CD4-positive, alpha-beta T cell treated with Interleukin-4 for 4 hours (primary cell): ENCODE results near the gene PUM1.
A peak's percentile ranks its signal among the peaks of the same experiment; 100 is the strongest.

Source experiments
- DNase-seq: peaks from one replicate; pipeline ENCODE4 v3.0.0-alpha.2; 2020

The PUM1 gene

DNA sequence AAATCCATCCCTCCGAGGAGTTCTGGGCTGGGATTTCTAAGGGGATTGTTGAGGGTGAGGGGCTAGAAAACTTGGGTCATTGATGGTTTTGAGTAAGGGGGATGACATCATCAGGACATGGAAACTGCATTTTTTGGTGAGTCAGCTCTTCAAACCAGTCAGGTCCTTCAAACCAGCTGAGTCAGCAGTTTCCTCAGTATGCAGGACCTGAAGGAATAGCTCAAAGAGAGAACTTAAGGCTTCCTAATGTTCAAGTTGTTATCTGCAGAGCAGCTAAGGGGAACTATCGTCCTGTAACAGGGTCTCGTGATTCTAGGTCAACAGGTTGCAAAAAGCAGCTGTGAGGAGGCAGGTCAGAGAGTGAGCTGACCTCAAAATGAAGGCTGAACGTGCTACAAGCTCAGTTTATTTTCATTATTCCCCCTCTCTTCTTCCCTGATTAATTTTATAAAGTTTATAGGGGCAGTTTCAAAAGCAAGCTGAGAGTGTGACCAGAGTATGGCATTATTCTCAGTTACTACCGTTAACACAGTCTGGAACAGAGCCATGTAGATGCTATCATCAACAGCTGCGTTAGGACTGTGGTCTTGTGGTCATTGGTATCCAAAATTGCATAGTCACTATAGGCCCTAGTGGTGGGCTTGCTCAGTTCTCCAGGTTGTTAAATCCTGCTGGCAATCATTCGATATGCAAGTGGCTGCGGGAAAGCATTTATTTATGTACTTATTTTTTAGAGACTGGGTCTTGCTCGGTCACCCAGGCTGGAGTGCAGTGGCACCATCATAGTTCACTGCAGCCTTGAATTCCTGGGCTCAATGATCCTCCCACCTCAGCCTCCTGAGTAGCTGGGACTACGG lies 146.3 kb downstream of the PUM1 start:
- DNase-seq = peak; percentile 10

GRCh38 chr1:30916296-30916695 lies 149.2 kb downstream of the PUM1 start:
- no peak for DNase-seq

- no peak for DNase-seq
Observed at GRCh38 chr1:30915491-30916230, 149.9 kb downstream of the PUM1 start.

- DNase-seq = no peak
Observed at GRCh38 chr1:30914931-30915330, 150.6 kb downstream of the PUM1 start.

DNA sequence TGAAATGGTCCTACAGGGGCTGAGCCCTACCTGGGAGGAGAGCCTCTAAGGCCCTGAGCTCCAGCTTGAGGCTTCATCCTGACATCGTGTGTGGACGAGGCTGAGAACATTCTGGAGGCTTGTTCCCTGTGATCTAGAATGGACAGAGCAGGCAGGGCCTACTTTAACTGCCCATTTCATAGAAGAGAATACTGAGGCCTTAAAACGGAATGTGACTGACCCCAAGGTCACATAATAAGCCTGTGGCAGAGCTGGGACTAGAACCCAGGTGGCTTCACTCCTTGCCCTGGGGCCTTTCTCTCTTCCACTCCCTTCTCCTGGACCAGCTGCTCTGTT lies 151.0 kb downstream of the PUM1 start:
- DNase-seq = no peak

GRCh38 chr1:30912913-30913652 lies 152.4 kb downstream of the PUM1 start:
- no peak for DNase-seq

- DNase-seq = no peak
Observed at GRCh38 chr1:30912224-30912623, 153.3 kb downstream of the PUM1 start.

GRCh38 chr1:30911059-30911954 lies 154.2 kb downstream of the PUM1 start:
- peak; percentile 24 for DNase-seq

DNA sequence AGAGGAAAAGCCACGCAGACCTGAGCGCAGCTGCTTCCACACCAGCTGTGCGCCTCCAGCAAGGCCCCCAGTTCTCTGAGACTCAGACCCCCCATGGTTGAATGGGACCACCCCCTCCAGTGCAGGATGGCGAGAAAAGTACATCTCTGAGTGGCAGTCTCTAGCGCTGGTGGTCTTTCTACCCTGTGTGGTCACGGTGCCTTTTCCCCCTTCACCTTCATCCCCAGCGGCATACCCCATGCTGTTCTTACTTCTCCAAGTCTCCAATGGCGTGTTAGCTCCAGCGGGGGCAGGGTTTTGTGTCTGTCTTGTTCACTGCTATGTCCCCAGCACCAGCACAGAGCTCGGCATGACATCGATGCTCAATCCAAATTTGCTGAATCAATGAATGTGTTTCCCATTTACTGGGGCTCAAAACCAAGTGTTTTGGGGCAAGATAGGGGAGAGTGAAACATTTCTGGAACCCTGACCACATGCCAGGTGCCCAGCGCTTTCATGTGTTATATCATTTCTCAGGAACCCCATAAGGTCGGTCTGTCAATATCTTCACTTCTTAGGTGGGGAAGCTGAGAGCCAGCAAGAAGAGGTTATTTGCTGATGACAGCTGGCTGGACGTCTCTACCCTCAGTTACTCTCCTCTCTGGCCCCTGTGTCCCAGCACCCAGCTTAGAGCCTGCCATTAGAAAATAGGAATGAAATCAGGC lies 156.0 kb downstream of the PUM1 start:
- DNase-seq = no peak

DNA sequence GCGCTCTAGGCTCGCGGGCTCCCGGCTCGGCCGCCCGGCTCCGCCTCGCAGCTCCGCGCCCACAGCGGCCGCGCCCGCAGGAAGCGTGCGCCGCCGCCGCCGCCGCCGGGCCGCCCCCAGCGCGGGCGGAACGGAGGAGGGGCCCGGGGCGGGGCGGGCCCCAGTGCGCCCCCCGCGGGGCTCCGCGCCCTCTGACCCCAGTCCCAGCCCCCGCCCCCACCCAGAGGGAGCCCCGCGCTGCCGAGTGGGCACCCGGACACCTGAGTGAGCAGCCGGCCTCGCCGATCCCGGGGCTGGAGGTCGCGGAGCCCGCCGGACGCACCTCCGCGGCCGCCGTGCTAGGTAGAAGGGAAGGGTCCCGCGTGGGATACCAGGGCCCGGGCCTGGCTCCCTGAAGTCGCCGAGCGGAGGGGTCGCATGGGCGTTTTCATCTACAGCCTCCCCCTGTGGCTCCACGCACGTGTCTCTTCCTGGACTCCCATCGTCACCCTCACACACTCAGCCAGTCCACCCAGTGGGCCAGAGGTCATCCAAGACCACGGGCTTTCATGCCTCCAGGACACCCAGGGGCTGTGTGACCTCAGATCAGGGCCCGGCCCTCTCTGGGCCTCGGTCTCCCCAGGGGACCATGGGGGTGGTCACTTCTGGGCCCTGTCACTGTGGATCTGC lies 156.7 kb downstream of the PUM1 start, which contains the start of gene SDC3:
Gene SDC3 (minus strand): TSS at position 63 of the 669 bp plus-strand sequence. CDS start 172 bp downstream, outside the sequence.
- DNase-seq = no peak

DNA sequence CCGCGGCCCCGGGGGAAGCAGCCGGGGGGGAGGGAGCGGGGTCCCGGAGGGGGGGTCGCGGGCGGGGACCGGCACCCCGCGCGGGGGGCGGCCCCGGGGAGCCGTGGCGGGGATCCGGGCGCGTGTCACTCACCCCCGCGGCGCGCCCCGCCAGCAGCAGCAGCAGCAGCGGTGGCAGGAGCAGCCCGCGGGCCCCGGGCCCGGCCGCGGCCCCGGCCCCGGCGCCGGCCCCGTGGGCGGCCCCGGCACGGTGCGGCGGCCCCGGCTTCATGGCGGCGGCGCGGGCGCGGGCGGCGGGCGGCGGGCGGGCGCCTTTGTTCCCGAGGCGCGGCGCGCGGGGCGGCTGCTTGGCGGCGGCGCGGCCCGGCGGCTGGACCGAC lies 157.2 kb downstream of the PUM1 start:
- no peak for DNase-seq

GRCh38 chr1:30907481-30908315 lies 157.8 kb downstream of the PUM1 start:
- no peak for DNase-seq

GRCh38 chr1:30906631-30907441 lies 158.7 kb downstream of the PUM1 start:
- DNase-seq = no peak

GRCh38 chr1:30905916-30906620 lies 159.4 kb downstream of the PUM1 start:
- DNase-seq = no peak

GRCh38 chr1:30905403-30905802 lies 160.1 kb downstream of the PUM1 start:
- DNase-seq = no peak

DNA sequence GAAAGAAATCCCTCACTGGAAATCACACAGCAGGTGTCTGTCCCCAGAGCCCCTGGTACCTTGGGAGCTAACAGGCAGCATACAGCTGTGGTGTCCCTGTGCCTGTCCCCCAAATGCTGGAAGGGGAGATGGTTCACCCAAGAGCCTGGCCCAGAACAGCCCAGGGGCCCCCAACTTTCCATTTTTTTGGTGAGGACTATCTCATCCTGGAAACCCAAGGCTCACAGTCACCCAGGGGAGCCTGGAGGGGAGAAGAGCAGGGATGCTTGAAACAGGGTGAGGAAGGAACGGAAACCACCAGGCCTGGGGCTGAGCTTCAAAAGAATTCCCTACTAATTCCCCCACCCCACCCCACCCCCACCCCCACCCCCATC lies 160.6 kb downstream of the PUM1 start:
- no peak for DNase-seq

DNA sequence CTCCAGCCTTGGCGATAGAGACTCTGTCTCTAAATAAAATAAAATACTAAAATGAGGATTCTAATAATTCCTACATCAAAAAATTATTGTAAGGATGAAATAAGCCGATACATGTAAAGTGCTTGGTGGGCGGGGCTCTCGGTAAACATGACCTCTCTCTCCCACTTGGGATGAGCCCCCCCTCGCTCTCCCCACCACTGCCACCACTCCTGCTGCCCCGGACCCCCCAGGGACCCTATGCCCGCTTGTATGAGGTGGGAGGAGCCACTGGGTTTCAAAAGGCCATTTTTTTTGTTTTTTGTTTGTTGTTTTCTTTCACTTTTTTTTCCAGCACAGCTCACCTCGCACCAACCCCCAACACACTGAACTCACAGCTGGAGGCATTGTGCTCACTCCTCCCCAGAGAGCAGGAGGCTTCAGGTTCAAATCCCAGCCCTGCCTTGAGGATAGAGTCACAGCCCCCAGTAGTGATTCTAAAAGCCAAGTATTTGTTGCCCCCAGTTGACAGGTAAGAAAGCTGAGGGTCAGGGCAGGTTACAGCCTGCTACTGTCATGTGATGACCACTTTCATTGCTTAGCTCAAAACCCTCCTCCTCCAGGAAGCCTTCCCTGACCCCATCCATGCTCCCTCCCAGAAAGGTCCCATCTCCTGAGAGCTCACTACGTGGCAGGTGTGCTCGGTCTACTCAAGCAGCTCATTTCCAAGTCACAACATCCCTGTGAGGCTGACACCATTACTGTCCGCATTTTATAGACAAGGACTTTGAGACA lies 161.1 kb downstream of the PUM1 start:
- no peak for DNase-seq
